ENCODE results near the gene ZNF771. TPM values are rescaled to one million over a fixed set of nuclear protein-coding genes. Genes with fewer than 3 reads are reported as not detected.

Gene ZNF771
- total and polyA plus RNA-seq, 2 experiments from 2014 or later: 10.8 to 12.0 TPM

DNA sequence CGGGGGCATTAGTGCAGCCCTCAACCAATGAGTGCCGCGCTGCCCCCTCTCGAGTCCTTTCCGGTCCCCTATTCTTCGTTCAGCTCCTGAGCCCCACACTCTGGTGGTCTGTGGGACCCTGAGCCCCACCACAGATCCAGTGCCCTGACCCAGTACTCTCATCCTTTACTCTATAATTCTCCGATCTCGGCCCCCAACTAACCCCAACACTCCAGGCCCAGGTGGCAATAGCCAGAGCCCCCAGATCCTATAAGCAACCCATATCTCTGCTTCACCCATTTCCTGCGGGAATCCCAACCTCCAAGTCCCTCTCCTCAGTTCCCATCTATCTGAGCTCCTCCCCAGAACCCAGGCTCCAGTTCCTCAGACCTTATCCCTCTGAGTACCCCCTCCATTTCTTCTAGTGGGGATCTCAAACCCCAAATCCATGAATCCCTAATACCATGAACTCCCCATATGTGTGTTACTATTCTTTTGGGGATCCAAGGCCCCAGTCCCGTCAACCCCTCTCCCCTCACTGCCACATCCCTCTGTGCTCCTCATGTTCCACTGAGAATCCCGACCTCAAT is 36.1 kb upstream of the ZNF771 start:
- no peaks in the 10 kb centered on the region for H3K9me2 ChIP-seq (ENCODE audit: insufficient read depth)
- peak overlapping the region; percentile 66 for H3K4me2 ChIP-seq
- Mint-ChIP-seq H3K27me3 (ENCODE audit: insufficient read depth, low read depth, poor library complexity) (peaks cover 21% of the 10 kb centered on the region), H3K36me3 (ENCODE audit: low read depth) (peaks cover 3% of the 10 kb centered on the region; the same call in 2 of the 3 replicates), H3K27ac (peak overlapping the region; percentile 79), H3K4me1 (peaks cover 40% of the 10 kb centered on the region), H3K4me3 (peak overlapping the region; percentile 74), H3K9me3 (no peaks in the 10 kb centered on the region)
- peaks cover under 1% of the 10 kb centered on the region; the same call in 1 of the 2 replicates for H3F3A ChIP-seq (replicated peaks; ENCODE audit: low read depth)
- no peak overlapping the region for H3K27ac ChIP-seq (ENCODE audit: low read depth)
- peaks cover 11% of the 10 kb centered on the region for H3K4me1 ChIP-seq (ENCODE audit: insufficient read depth)
- DNase-seq (ENCODE audit: low spot score) (peak; percentile 27), ATAC-seq (no peak)
- peaks cover 28% of the 10 kb centered on the region for H3K79me2 ChIP-seq (replicated peaks; ENCODE audit: insufficient read depth)
- TF ChIP-seq NANOG (IDR thresholded peaks at IDR 0.05; ENCODE audit: borderline replicate concordance): no peak
- TF ChIP-seq, protein P1, sequence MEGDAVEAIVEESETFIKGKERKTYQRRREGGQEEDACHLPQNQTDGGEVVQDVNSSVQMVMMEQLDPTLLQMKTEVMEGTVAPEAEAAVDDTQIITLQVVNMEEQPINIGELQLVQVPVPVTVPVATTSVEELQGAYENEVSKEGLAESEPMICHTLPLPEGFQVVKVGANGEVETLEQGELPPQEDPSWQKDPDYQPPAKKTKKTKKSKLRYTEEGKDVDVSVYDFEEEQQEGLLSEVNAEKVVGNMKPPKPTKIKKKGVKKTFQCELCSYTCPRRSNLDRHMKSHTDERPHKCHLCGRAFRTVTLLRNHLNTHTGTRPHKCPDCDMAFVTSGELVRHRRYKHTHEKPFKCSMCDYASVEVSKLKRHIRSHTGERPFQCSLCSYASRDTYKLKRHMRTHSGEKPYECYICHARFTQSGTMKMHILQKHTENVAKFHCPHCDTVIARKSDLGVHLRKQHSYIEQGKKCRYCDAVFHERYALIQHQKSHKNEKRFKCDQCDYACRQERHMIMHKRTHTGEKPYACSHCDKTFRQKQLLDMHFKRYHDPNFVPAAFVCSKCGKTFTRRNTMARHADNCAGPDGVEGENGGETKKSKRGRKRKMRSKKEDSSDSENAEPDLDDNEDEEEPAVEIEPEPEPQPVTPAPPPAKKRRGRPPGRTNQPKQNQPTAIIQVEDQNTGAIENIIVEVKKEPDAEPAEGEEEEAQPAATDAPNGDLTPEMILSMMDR (conservative IDR thresholded peaks at IDR 0.05; ENCODE audit: low read depth in 2 of 2): no peak
- H3K36me3 ChIP-seq (ENCODE audit: insufficient read depth): no peaks in the 10 kb centered on the region
- peaks cover 6% of the 10 kb centered on the region; the same call in 1 of the 2 replicates for H4K20me1 ChIP-seq (replicated peaks; ENCODE audit: insufficient read depth)
- H3K4me3 ChIP-seq: peak overlapping the region; percentile 39
- H2AFZ ChIP-seq: no peak overlapping the region
- no peaks in the 10 kb centered on the region for H3K27me3 ChIP-seq (ENCODE audit: insufficient read depth)

GRCh38 chr16:30372038-30372712 is 35.2 kb upstream of the ZNF771 start:
- Histone ChIP-seq H3K4me1 (ENCODE audit: insufficient read depth) (peaks cover 19% of the 10 kb centered on the region), H3F3A (replicated peaks; ENCODE audit: low read depth) (peaks cover 8% of the 10 kb centered on the region), H3K4me3 (no peak overlapping the region), H3K4me2 (0 out of 2 replicates have a peak overlapping the region, but pooled peaks have one; percentile 66), H3K9me2 (ENCODE audit: insufficient read depth) (no peaks in the 10 kb centered on the region), H2AFZ (no peak overlapping the region), H3K27ac (ENCODE audit: low read depth) (no peak overlapping the region), H4K20me1 (replicated peaks; ENCODE audit: insufficient read depth) (peaks cover 1% of the 10 kb centered on the region; the same call in 1 of the 2 replicates), H3K27me3 (ENCODE audit: insufficient read depth) (no peaks in the 10 kb centered on the region), H3K36me3 (ENCODE audit: insufficient read depth) (no peaks in the 10 kb centered on the region), H3K79me2 (replicated peaks; ENCODE audit: insufficient read depth) (peaks cover 20% of the 10 kb centered on the region)
- H3K36me3 Mint-ChIP-seq (ENCODE audit: low read depth): no peaks in the 10 kb centered on the region; the same call in 2 of the 3 replicates
- ATAC-seq (no peak), DNase-seq (ENCODE audit: low spot score) (no peak)
- H3K4me1 Mint-ChIP-seq: peaks cover 41% of the 10 kb centered on the region
- H3K27me3 Mint-ChIP-seq (ENCODE audit: insufficient read depth, low read depth, poor library complexity): peaks cover 29% of the 10 kb centered on the region
- no peak overlapping the region for H3K27ac Mint-ChIP-seq
- H3K4me3 Mint-ChIP-seq: peak overlapping the region; percentile 74
- TF ChIP-seq CREB1 (CRISPR knock-in tag; IDR thresholded peaks at IDR 0.05; ENCODE audit: low read depth) (no peak), ZNF462 (CRISPR knock-in tag; IDR thresholded peaks at IDR 0.05) (no peak), NANOG (IDR thresholded peaks at IDR 0.05; ENCODE audit: borderline replicate concordance) (no peak), JUNB (IDR thresholded peaks at IDR 0.05; ENCODE audit: unreplicated experiment) (no peak)
- no peaks in the 10 kb centered on the region for H3K9me3 Mint-ChIP-seq
